ENCODE data around the gene TMEM191B.
"Not testable (repeated sequence)": the region's sequence is repeated elsewhere in the genome, so short reads cannot be mapped to it uniquely, and the experiment has no call there.

Gene TMEM191B
- long read RNA-seq: 0 reads

DNA sequence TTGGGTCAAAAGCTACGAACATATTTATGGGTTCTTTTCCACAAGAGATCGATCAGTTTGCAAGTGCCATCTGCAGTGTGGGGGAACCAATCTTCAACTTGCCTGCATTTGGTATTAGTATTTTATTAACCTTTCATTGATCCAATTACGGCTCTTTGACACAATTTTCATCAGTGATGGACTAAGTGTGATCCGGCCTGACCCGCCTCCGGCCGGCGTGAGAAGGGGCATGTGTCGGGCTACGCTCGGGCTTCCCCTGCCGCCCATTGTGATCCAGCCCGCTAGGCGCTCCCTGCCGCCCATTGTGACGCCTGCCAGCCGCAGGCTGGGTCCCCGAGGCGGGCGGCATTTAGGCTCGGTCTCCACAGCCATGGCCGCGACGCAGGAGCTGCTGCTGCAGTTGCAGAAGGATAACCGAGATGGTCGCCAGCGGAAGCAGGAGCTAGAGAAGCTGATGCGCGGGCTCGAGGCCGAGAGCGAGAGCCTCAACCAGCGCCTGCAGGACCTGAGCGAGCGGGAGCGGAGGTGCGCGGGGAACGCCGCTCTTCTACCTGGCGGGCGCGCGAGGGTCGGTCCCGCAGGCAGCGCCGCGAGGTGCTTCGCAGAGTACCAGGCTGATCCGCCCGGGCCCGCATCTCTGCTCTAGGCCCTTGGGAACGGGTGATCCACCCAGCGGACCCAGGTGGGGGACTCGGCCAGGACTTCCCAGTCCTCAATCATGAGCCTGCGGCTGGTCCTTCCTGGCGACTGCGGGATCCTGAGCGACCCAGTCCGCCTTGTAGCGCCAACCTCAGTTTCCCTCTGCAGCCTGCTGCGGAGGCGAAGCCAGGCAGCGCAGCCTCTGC is at the start of gene TMEM191B:
Gene TMEM191B, plus strand, starts transcription at position 51 of the 845 bp plus-strand sequence. Its CDS starts 179 bp downstream, at position 230.
- not testable (repeated sequence) for H3K27ac ChIP-seq (replicated peaks); DNase-seq (ENCODE audit: low read depth in 1 of 2, low spot score in 1 of 2); H3K4me3 ChIP-seq (replicated peaks; ENCODE audit: insufficient read depth, low read length); H3K27me3 ChIP-seq (ENCODE audit: insufficient read depth, poor library complexity, severe bottlenecking)

DNA sequence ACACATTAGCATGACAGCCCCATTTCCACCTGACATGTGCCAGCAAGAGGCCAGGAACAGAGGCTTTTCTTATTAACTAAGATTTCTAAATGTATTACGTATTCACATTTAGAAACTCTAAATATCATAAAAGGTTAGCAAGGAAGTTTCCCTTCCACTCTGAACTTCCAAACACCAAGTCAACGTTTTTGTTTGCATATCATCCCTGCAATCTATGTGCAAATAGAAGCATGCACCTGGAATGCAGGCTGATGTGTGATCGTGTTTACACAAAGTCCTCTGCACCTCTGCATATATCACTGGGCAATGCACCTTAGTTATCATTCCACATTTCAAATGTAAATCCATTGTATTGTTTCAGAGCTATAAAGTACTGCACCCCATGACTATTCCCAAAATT is 31.4 kb upstream of the TMEM191B start:
- not testable (repeated sequence) for H3K27ac ChIP-seq (replicated peaks); H3K27me3 ChIP-seq (ENCODE audit: insufficient read depth, poor library complexity, severe bottlenecking); DNase-seq (ENCODE audit: low read depth in 1 of 2, low spot score in 1 of 2); H3K4me3 ChIP-seq (replicated peaks; ENCODE audit: insufficient read depth, low read length)

DNA sequence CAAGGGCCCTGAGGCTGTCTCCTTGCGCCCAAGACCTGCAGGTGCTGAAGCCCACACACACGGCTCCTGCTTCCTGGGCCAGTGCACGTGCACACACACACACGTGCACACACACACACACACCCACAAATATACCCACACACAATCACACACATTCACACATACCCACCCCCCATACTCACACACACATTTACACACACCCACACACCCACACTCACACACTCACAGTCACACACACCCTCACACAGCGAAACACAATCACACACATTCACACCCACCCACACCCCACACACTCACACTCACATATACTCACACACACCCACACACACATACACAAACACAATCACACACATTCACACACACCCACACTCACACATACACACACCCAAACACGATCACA is 16.3 kb upstream of the TMEM191B start:
- not testable (repeated sequence) for H3K4me3 ChIP-seq (replicated peaks; ENCODE audit: insufficient read depth, low read length); H3K27me3 ChIP-seq (ENCODE audit: insufficient read depth, poor library complexity, severe bottlenecking); DNase-seq (ENCODE audit: low read depth in 1 of 2, low spot score in 1 of 2); H3K27ac ChIP-seq (replicated peaks)

DNA sequence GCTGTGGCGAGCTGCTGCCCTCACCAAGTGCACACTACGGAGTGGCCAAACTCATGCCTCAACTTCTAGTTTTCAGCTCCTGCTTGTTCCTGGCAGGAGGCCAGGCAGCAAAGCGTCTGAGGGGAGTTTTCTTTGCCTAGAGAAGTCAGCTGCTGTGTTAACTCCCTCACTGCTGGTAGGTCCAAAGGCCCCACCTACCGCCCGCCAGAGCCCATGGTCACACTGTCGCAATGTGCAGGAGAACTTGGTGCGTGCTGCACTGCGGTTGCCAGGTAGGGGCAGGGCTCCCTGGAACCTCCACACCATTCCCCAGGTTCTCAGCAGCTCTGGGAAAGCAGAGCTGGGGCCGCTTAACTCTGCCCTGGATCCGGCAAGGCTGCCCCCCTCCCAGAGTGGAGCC is 15.2 kb upstream of the TMEM191B start:
- not testable (repeated sequence) for H3K27ac ChIP-seq (replicated peaks); H3K27me3 ChIP-seq (ENCODE audit: insufficient read depth, poor library complexity, severe bottlenecking); DNase-seq (ENCODE audit: low read depth in 1 of 2, low spot score in 1 of 2); H3K4me3 ChIP-seq (replicated peaks; ENCODE audit: insufficient read depth, low read length)

DNA sequence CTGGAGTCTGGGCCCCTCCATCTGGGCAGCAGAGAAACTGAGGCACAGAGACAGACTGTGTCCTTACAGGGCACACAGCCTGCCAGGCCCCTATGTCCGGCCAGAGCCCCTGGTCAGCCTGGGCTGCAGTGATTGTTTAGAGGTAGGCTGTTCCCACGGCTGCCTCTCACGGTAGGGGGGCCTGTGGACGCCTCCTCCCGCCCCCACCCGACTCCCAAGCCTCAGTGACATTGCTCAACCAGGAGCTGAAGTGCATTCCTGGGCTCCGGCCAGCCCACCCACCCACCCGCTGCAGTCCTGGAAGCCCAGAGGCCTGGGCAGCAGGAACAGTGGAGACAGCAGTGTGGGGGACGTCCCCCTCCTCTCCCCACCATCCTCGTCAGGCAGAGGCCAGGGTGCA is 14.1 kb upstream of the TMEM191B start:
- not testable (repeated sequence) for H3K27ac ChIP-seq (replicated peaks); DNase-seq (ENCODE audit: low read depth in 1 of 2, low spot score in 1 of 2); H3K4me3 ChIP-seq (replicated peaks; ENCODE audit: insufficient read depth, low read length); H3K27me3 ChIP-seq (ENCODE audit: insufficient read depth, poor library complexity, severe bottlenecking)

DNA sequence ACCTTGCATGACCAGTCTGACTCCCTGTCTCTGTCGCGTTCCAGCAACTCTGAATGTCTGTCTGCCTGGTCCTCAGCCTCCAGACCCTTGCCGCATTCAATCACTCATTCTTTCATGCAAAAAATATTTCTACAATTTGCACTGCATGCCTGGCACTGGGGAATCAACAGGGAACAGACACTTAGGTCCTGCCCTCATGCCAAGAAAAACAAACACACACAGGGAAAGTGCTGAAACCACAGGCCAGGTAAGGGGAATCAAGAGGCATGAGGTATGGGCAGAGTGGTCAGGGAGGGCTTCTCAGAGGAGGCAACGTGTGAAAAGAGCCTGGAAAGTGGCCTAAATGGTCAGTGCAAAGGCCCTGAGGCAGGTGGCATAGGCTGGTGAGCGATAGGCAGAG is 9.5 kb upstream of the TMEM191B start, which contains the start of gene GGTLC3:
Gene GGTLC3, minus strand, starts transcription at position 101 of the 400 bp plus-strand sequence. CDS start 264 bp downstream, outside the sequence.
- not testable (repeated sequence) for DNase-seq (ENCODE audit: low read depth in 1 of 2, low spot score in 1 of 2); H3K4me3 ChIP-seq (replicated peaks; ENCODE audit: insufficient read depth, low read length); H3K27ac ChIP-seq (replicated peaks); H3K27me3 ChIP-seq (ENCODE audit: insufficient read depth, poor library complexity, severe bottlenecking)

DNA sequence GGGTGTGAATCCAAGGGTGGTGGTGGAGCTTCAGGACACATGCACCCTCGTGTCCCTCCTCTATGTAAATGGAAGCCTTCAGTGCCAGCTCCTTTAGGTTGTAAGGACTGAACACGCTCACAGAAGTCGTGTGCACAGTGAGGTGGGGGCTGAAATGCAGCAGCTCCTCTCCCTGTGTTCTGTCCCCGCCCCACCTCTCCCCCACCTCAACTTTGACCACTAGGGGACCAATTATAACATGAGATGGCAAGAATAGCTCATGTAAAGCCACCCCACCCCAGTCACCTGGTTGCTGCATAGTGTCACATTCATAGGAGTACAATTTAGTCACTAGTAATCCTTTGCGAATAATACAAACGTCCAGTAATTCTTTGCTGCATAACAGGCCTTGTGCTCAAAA is 4.8 kb upstream of the TMEM191B start:
- not testable (repeated sequence) for DNase-seq (ENCODE audit: low read depth in 1 of 2, low spot score in 1 of 2); H3K4me3 ChIP-seq (replicated peaks; ENCODE audit: insufficient read depth, low read length); H3K27ac ChIP-seq (replicated peaks); H3K27me3 ChIP-seq (ENCODE audit: insufficient read depth, poor library complexity, severe bottlenecking)

DNA sequence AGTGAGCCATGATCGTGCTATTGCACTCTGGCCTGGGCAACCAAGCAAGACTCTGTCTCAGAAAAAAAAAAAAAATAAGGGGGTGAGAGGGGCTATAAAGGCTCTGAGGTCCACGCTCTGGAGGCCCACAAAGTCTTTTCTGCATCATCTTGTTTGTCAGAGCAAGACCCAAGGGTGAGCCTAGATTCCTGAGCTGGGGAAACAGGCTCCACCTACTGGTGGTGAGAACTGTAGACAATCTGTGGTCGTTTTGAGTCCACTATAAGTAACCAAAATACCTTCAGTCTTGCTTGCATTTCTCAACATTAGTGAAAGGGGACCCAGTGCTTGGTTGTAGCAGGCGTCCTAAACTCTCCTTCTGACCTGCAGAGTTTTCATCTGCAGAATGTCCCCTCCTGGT is 4.3 kb upstream of the TMEM191B start:
- H3K27ac ChIP-seq (replicated peaks); H3K27me3 ChIP-seq (ENCODE audit: insufficient read depth, poor library complexity, severe bottlenecking); H3K4me3 ChIP-seq (replicated peaks; ENCODE audit: insufficient read depth, low read length); DNase-seq (ENCODE audit: low read depth in 1 of 2, low spot score in 1 of 2): not testable (repeated sequence)

DNA sequence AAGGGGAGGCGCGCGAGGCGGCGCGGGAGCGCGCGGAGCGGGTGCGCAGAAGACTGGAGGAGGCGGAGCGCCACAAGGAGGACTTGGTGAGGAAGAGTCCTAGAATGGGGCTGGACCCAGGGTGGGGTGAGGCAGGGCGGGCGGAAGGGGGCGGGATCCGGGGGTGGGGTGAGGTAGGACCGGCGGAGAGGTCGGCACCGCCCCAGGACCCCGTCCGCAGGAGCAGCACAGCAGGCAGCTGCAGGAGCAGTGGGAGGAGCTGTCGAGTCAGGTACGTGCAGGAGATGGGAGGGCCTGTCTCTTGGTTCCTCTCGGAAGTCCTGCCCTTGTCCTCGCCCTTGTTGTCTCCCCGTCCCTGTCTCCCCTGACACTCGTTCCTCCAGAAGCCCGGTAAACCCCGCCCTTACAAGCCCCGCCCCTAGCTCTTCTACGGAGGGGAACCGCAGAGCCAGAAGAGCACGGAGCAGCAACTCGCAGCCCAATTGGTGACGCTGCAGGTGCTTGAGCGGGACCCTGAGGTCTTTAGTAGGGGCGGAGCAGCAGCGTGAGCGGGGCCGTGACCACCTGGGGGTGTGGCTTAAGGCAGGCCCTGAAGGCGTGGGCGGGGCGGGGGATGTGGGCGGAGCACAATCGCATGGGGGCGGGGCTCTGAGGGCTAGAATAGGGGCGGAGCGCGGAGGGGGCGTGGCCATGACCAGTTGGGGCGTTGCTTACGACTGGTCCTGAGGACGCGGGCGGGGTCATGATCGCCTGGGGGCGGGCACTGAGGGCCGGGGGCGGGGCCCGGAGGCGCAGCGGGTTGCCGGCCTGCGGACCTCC is 1.2 kb downstream of the TMEM191B start:
- not testable (repeated sequence) for H3K27me3 ChIP-seq (ENCODE audit: insufficient read depth, poor library complexity, severe bottlenecking); H3K27ac ChIP-seq (replicated peaks); H3K4me3 ChIP-seq (replicated peaks; ENCODE audit: insufficient read depth, low read length)
- peak; percentile 46 to 60 for DNase-seq (ENCODE audit: low read depth in 1 of 2, low spot score in 1 of 2)

DNA sequence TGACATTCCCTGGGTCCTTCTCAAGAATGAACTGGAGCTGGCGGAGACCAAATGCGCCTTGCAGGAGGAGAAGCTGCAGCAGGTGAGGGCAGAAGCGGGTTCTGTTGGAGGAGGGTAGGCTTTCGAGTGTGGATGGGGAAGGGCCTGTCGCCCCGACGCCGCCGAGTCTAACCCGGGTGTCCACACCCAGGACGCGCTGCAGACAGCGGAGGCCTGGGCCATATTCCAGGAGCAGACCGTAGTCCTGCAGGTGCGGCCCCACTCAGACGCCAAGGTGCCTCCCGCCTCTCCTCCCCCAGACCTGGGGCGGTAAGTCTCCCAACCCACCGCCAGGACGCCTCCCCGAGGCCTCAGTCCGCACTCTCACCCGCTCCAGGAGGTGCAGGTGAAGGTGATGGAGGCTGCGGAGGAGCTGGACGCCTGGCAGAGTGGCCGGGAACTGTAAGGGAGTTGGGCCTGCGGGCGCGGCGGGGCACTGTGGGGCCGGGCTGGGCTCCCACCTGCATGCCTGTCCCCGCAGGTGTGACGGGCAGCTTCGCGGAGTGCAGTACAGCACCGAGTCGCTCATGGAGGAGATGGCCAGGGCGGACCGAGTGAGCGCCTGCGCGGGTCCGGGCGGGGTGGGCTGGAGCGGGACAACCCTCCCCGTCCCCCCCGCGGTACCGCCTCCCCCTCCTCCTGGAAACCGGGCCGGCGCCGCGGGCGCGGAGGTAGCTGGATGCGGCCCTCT is 2.0 kb downstream of the TMEM191B start:
- not testable (repeated sequence) for H3K27ac ChIP-seq (replicated peaks); DNase-seq (ENCODE audit: low read depth in 1 of 2, low spot score in 1 of 2); H3K4me3 ChIP-seq (replicated peaks; ENCODE audit: insufficient read depth, low read length); H3K27me3 ChIP-seq (ENCODE audit: insufficient read depth, poor library complexity, severe bottlenecking)

DNA sequence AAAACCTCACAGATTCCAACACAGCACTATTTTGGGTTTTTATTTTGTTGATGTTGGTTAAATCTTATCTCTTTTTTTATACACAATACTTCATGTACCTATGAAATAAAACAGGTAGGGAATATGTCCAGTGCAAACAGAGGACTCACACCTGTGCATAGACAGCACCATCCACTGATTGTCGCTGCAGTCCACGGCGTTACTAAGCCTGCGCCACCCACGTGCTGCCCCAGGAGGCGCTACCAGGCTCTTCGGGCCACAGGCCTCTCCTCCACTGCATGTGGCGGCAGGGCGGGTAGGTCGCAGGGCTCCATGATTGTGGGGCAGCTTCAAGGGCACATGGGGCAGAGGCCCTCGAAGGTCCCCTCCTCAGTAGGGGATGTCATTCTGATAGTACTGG is 6.0 kb downstream of the TMEM191B start:
- not testable (repeated sequence) for H3K27ac ChIP-seq (replicated peaks); DNase-seq (ENCODE audit: low read depth in 1 of 2, low spot score in 1 of 2); H3K27me3 ChIP-seq (ENCODE audit: insufficient read depth, poor library complexity, severe bottlenecking); H3K4me3 ChIP-seq (replicated peaks; ENCODE audit: insufficient read depth, low read length)

DNA sequence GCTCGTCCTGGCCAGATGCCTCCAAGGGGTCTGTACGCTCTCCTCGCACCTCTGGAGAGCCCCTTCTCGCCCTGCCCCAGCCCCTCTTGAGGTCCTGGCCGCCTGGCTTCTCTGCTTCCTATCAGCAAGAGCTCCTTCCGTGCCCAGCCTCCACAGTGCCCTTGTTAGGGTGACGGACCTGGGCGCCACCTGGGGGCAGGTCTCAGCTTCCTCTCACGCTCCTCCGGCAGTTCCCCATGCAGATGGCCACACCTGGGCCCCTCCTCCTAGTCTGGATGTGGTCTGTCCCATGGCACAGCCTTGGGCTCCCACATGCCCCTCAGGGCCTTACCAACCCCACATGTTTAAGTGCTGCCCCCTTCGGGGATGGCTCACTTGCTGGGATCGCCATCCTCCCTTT is 6.7 kb downstream of the TMEM191B start:
- H3K27ac ChIP-seq (replicated peaks); H3K27me3 ChIP-seq (ENCODE audit: insufficient read depth, poor library complexity, severe bottlenecking); H3K4me3 ChIP-seq (replicated peaks; ENCODE audit: insufficient read depth, low read length); DNase-seq (ENCODE audit: low read depth in 1 of 2, low spot score in 1 of 2): not testable (repeated sequence)

DNA sequence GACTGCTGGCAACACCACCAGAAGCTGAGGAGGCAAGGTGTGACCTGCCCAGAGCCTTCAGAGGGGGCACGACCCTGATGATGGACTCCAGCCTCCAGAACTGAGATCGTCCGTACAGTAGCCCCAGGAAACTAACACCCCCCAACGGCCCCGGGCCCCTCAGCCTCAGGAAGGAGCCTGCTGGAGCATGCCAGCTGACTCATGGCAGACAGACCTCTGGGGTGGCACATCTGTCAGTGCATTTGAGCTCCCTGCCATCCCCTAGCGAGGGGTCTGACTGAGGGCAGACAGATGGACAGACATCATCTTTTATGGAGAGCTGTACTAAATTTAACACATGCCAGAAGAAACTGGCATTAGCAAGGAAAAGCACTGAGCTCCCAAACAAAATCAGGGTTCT is 12.4 kb downstream of the TMEM191B start:
- H3K4me3 ChIP-seq (replicated peaks; ENCODE audit: insufficient read depth, low read length); DNase-seq (ENCODE audit: low read depth in 1 of 2, low spot score in 1 of 2); H3K27me3 ChIP-seq (ENCODE audit: insufficient read depth, poor library complexity, severe bottlenecking); H3K27ac ChIP-seq (replicated peaks): not testable (repeated sequence)

DNA sequence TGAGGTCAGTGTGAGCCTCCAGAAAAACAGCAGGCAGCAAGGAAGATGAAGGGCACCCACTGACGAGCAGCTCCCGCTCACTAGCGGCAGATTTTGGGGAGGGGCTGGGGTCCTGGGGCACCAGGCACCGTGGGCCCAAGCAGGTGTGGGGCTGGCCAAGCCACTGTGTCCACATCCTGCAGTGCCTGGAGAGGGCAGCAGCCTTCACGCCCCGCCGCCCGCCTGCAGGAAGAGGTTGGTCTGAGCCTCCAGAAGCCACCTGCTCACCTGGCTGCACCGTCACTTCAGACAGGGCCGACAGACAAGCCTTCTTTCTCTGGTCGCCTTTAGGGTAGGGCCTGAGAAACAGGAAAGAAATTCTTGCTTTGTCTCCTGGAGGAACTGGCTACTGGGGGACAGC is 15.8 kb downstream of the TMEM191B start:
- H3K27me3 ChIP-seq (ENCODE audit: insufficient read depth, poor library complexity, severe bottlenecking); DNase-seq (ENCODE audit: low read depth in 1 of 2, low spot score in 1 of 2); H3K4me3 ChIP-seq (replicated peaks; ENCODE audit: insufficient read depth, low read length); H3K27ac ChIP-seq (replicated peaks): not testable (repeated sequence)

All from HL-60 (cell line).